ENCODE results near the gene TMEM116.

DNA sequence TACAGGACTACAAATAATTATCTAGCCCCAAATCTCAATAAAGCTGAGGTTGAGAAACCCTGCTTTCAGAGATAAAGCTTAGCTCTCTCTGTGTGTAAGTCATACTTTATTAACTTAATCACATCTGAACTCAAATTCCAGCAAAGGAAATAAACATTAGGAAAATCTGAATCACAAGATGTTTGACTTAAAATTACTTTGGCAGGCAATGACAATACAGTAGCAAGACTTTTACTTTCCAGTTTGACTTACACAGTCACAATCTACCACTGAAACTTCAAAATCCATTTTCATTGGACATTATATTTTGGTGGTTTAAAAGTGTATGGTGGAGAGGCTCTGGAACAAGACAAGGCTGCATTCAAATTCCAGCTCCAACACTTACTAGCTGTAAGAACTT lies 11.4 kb downstream of the TMEM116 start:
- TF ChIP-seq POLR2AphosphoS5 (IDR thresholded peaks at IDR 0.05; ENCODE audit: low read depth, low read length) (no peak), TAF1 (IDR thresholded peaks at IDR 0.05; ENCODE audit: borderline replicate concordance, low read depth, low read length) (no peak)
